Type B pancreatic cell (in vitro differentiated cells): ENCODE data around the gene CDC42BPA. TPM values are rescaled to one million over a fixed set of nuclear protein-coding genes. Genes with fewer than 3 reads are reported as not detected.

Experiments used
- DNase-seq: peaks from one replicate; pipeline ENCODE4 v3.0.0; 2021; ENCODE audit warnings: mixed read lengths; ENCODE audit not compliant: unreplicated experiment; ENCODE audit errors: extremely low spot score
- H3K27ac Mint-ChIP-seq: 2 replicates; pipeline ENCODE4 v1.8.0; 2021; ENCODE audit warnings: mild to moderate bottlenecking, mixed read lengths
- H3K27me3 Mint-ChIP-seq: 2 replicates; pipeline ENCODE4 v1.8.0; 2021; ENCODE audit warnings: mixed read lengths
- H3K36me3 Mint-ChIP-seq: 2 replicates; pipeline ENCODE4 v1.8.0; 2021; ENCODE audit warnings: mixed read lengths
- H3K4me1 Mint-ChIP-seq: one replicate; pipeline ENCODE4 v1.8.0; 2021; ENCODE audit warnings: mixed read lengths; ENCODE audit not compliant: unreplicated experiment
- H3K4me3 Mint-ChIP-seq: 2 replicates; pipeline ENCODE4 v1.8.0; 2021; ENCODE audit warnings: mild to moderate bottlenecking, mixed read lengths
- H3K9me3 Mint-ChIP-seq: 2 replicates; pipeline ENCODE4 v1.8.0; 2021; ENCODE audit warnings: mixed read lengths
- CTCF ChIP-seq: fragments of 200-600 bp; sonication (generic); conservative IDR thresholded peaks from 2 replicates; pipeline ENCODE4 v1.5.0; 2021; ENCODE audit warnings: antibody characterized with exemption, mild to moderate bottlenecking
- total RNA-seq: library from RNA; stranded (reverse); gene quantifications from 2 replicates; pipeline ENCODE4 v1.2.1, GENCODE V29; 2021; ENCODE audit warnings: low replicate concordance

CDC42BPA gene
- total RNA-seq, 1 donor from 2014 or later = 33.8 TPM

- no peak for DNase-seq
- Mint-ChIP-seq H3K4me3 (no peak overlapping the region), H3K27ac (no peak overlapping the region), H3K36me3 (peaks cover 6% of the 10 kb centered on the region), H3K4me1 (peaks cover 18% of the 10 kb centered on the region), H3K27me3 (no peaks in the 10 kb centered on the region), H3K9me3 (peaks cover 4% of the 10 kb centered on the region)
- TF ChIP-seq CTCF = no peak
Measured at GRCh38 chr1:226951286-226952117, 366.8 kb downstream of the CDC42BPA start.

DNA sequence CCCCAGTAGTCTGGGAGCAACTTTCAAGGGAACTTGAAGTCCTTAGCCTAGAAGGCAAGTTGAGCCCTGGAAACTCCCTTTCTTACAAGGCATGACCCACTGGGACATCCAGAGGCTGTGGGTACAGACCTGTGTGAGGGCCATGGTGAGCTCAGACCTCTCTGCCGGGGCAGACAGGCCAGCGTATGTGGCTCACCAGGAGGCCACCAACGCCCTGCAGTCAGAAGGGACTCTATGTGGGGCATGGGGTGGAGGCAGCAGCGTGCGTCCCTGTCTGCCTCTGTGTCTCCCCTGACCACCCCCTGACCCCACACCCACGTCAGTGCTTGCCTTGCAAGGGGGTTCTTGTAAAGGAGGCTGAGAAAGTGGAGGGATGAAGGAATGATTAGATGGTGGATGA, 367.4 kb downstream of the CDC42BPA start:
- TF ChIP-seq CTCF = no peak
- H3K27ac Mint-ChIP-seq = no peak overlapping the region
- no peaks in the 10 kb centered on the region for H3K27me3 Mint-ChIP-seq
- H3K9me3 Mint-ChIP-seq = peaks cover 4% of the 10 kb centered on the region
- H3K4me1 Mint-ChIP-seq = peaks cover 24% of the 10 kb centered on the region
- DNase-seq = no peak
- H3K4me3 Mint-ChIP-seq = no peak overlapping the region
- peaks cover 6% of the 10 kb centered on the region for H3K36me3 Mint-ChIP-seq

- Mint-ChIP-seq H3K27me3 (no peaks in the 10 kb centered on the region), H3K4me3 (no peak overlapping the region), H3K36me3 (peaks cover 6% of the 10 kb centered on the region), H3K9me3 (peaks cover 4% of the 10 kb centered on the region), H3K27ac (no peak overlapping the region), H3K4me1 (peaks cover 29% of the 10 kb centered on the region)
- no peak for TF ChIP-seq CTCF
- no peak for DNase-seq
Measured at GRCh38 chr1:226950316-226950715, 368.0 kb downstream of the CDC42BPA start.

- H3K4me3 Mint-ChIP-seq = no peak overlapping the region
- no peaks in the 10 kb centered on the region for H3K9me3 Mint-ChIP-seq
- H3K27me3 Mint-ChIP-seq = no peaks in the 10 kb centered on the region
- peaks cover 32% of the 10 kb centered on the region for H3K4me1 Mint-ChIP-seq
- no peak for TF ChIP-seq CTCF
- no peak for DNase-seq
- no peak overlapping the region for H3K27ac Mint-ChIP-seq
- peaks cover under 1% of the 10 kb centered on the region for H3K36me3 Mint-ChIP-seq
Measured at GRCh38 chr1:226949401-226949800, 368.9 kb downstream of the CDC42BPA start.

GRCh38 chr1:226948996-226949395, 369.3 kb downstream of the CDC42BPA start:
- Mint-ChIP-seq H3K9me3 (no peaks in the 10 kb centered on the region), H3K36me3 (no peaks in the 10 kb centered on the region)

More at GRCh38 chr1:226948996-226949395, 369.3 kb downstream of the CDC42BPA start:
- H3K27ac Mint-ChIP-seq = no peak overlapping the region
- no peak for TF ChIP-seq CTCF
- H3K4me3 Mint-ChIP-seq = no peak overlapping the region
- H3K4me1 Mint-ChIP-seq = peaks cover 34% of the 10 kb centered on the region
- no peak for DNase-seq
- H3K27me3 Mint-ChIP-seq = no peaks in the 10 kb centered on the region
